GM12864 (cell line): ENCODE data around the gene TMEM62.

Source experiments
- DNase-seq: peaks from one replicate; pipeline ENCODE4 v3.0.0-alpha.2; 2011; ENCODE audit warnings: low read depth
- H3K4me3 ChIP-seq: 2 replicates; pipeline ENCODE4 v1.5.1; 2011; ENCODE audit warnings: mild to moderate bottlenecking, low read depth, low read length, control low read depth
- TF ChIP-seq, protein P1 (sequence below): IDR thresholded peaks from 2 replicates; pipeline ENCODE4 v1.5.1; 2011; ENCODE audit warnings: low read depth, mild to moderate bottlenecking, moderate library complexity, low read length, control low read depth, inconsistent platforms; ENCODE audit errors: missing control alignments

The TMEM62 gene

GRCh38 chr15:43104426-43104825, 29.0 kb upstream of the TMEM62 start:
- DNase-seq = no peak
- TF ChIP-seq, protein P1, sequence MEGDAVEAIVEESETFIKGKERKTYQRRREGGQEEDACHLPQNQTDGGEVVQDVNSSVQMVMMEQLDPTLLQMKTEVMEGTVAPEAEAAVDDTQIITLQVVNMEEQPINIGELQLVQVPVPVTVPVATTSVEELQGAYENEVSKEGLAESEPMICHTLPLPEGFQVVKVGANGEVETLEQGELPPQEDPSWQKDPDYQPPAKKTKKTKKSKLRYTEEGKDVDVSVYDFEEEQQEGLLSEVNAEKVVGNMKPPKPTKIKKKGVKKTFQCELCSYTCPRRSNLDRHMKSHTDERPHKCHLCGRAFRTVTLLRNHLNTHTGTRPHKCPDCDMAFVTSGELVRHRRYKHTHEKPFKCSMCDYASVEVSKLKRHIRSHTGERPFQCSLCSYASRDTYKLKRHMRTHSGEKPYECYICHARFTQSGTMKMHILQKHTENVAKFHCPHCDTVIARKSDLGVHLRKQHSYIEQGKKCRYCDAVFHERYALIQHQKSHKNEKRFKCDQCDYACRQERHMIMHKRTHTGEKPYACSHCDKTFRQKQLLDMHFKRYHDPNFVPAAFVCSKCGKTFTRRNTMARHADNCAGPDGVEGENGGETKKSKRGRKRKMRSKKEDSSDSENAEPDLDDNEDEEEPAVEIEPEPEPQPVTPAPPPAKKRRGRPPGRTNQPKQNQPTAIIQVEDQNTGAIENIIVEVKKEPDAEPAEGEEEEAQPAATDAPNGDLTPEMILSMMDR = no peak
- peak overlapping the region; percentile 81; the same call in 1 of the 2 replicates for H3K4me3 ChIP-seq

DNA sequence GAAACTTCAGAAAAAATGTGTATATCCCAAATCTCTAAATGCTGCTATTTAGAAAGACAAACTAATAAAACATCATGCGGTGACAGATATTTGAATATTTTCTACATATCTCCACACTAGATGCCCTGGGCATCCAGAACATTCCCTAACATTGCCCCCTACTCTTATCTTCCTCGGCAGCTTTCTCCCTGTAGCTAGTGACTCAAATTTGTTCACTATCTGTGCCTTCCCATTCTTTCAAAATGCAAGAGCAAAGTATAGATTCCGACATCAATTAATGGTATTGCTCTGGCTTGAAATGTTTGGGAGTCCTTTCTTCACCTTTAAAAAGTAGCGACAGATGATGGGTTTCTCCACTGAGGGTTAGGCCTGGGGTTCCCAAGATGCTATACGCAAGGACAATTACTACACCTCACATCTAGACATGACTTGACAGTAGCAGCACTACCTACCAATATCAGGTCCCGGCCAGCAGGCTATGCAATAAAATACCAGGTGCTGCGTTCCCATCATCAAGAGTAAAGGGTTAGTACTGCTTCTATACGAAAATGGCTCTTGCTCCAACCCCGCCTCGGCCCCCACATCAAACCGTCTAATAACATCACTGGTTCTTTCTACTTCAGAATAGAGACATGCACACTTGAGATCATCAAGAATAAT, 28.2 kb upstream of the TMEM62 start:
- TF ChIP-seq, protein P1 = no peak
- DNase-seq = no peak
- peak overlapping the region; percentile 81 for H3K4me3 ChIP-seq

DNA sequence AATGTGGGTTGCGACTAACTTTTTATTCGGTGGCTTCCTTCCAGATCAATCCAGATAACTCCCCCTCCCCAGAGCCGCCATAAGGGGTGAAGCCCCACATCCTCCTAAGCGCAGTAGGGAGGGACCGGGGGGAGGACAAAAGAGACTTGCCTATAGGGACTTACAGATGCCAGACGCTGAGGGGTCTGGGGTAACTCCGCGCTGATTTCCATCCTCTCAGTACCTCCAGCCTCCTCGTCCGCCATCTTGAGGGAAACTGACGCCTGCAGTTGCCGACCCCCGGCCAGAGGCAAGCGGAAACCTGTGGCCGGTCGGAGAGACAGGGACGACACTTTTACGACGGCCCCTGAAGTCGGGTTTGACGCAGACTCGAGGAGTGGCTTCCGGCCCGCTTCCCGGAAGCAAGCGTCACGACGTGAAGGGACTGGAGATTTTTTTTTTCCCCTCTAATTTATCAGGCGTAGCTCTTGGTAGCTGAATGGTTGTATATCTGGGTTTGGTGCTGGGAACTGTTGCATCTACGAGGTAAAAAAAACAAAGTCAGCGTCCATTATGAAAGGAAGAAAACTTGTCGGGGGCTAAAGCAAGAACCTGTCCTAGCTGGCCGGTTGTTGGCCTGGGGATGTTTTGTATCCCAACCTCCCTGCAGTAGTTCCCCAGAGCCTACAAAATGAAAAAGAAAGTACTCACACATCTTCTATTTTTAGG, 27.5 kb upstream of the TMEM62 start, which contains the start of gene UBR1:
Gene UBR1, minus strand, starts transcription at position 261 of the 708 bp plus-strand sequence. Its CDS starts 16 bp downstream, at position 245.
- DNase-seq = peak; percentile 86
- TF ChIP-seq, protein P1 = no peak
- H3K4me3 ChIP-seq = peak within 1 kb of the TSS; percentile 81

DNA sequence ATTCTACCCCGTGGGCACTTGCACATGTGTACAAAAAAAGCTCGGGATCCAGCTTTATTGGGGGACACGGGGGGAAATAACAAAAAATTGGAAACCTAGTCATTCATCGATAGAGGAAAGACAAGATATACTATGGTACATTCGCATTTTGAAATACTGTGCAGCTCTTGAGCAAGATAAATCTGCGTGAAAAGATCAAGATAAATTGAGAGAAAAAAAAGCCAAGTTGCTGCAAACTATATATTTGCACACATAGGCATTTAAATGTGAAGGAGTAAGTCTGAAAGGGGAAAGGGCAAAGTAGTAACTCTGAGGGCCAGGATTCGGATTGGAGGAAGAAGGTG, 26.9 kb upstream of the TMEM62 start:
- TF ChIP-seq, protein P1 = no peak
- DNase-seq = no peak
- H3K4me3 ChIP-seq = peak overlapping the region; percentile 81

- DNase-seq = no peak
- H3K4me3 ChIP-seq = no peak overlapping the region
- TF ChIP-seq, protein P1 = no peak
Observed at GRCh38 chr15:43107751-43108150, 25.6 kb upstream of the TMEM62 start.

DNA sequence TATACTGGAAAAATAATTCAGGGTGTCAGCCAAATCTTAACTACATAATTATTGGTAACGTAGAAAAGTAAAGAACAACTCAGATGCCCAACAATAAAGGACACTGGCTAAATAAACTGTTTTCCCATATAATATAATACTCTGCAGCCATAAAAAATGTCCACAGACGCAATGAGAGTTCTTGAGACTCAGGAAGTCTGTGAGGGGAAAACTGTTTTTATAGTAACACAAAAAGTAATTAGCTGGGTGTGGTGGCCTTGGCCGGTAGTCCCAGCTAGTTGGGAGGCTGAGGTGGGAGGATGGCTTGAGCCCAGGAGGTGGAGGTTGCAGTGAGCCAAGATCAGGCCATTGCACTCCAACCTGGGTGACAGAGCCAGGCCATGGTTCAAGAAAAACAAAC, 22.0 kb upstream of the TMEM62 start:
- TF ChIP-seq, protein P1 = no peak
- no peak for DNase-seq
- H3K4me3 ChIP-seq = no peak overlapping the region
